HepG2 (cell line): ENCODE data around the gene CCNQ. TPM values are rescaled to one million over a fixed set of nuclear protein-coding genes. Genes with fewer than 3 reads are reported as not detected.

Source experiments
- IKZF1 ChIP-seq: fragments of 450-650 bp; IDR thresholded peaks from 2 replicates; pipeline ENCODE4 v1.7.1; 2016
- KDM5B ChIP-seq: sonication (generic); formaldehyde crosslinking; IDR thresholded peaks from 2 replicates; pipeline ENCODE4 v1.4.0; 2020; ENCODE audit warnings: missing genetic modification reagents, mild to moderate bottlenecking, borderline replicate concordance
- MXD4 ChIP-seq: IDR thresholded peaks from 2 replicates; pipeline ENCODE4 v1.6.1; 2016; ENCODE audit warnings: mild to moderate bottlenecking, missing biosample characterization, missing genetic modification reagents
- PAF1 ChIP-seq: IDR thresholded peaks from 2 replicates; pipeline ENCODE4 v1.6.1; 2016; ENCODE audit warnings: missing genetic modification reagents, missing compliant biosample characterization
- PCBP1 ChIP-seq: fragments of 200-400 bp; formaldehyde crosslinking; IDR thresholded peaks from 2 replicates; pipeline ENCODE4 v1.6.1; 2017; ENCODE audit warnings: mild to moderate bottlenecking, low read depth, low read length, borderline replicate concordance
- RAD51 ChIP-seq: fragments of 450-650 bp; IDR thresholded peaks from 2 replicates; pipeline ENCODE4 v1.6.1; 2016; ENCODE audit warnings: borderline replicate concordance
- TFDP1 ChIP-seq: IDR thresholded peaks from 2 replicates; pipeline ENCODE4 v1.6.1; 2016; ENCODE audit warnings: missing compliant biosample characterization, missing genetic modification reagents, borderline replicate concordance
- THAP11 ChIP-seq: IDR thresholded peaks from 2 replicates; pipeline ENCODE4 v1.6.1; 2016; ENCODE audit warnings: missing biosample characterization, missing genetic modification reagents
- ZNF318 ChIP-seq: sonication (generic); formaldehyde crosslinking; IDR thresholded peaks from 2 replicates; pipeline ENCODE4 v1.4.0; 2020; ENCODE audit warnings: mild to moderate bottlenecking, missing genetic modification reagents
- ZNF496 ChIP-seq: sonication (generic); formaldehyde crosslinking; IDR thresholded peaks from 2 replicates; pipeline ENCODE4 v1.8.1; 2023; ENCODE audit warnings: mild to moderate bottlenecking, moderate library complexity, missing genetic modification reagents; ENCODE audit not compliant: insufficient replicate concordance
- ZNF616 ChIP-seq: sonication (generic); formaldehyde crosslinking; IDR thresholded peaks from 2 replicates; pipeline ENCODE4 v1.5.0; 2020; ENCODE audit warnings: low read depth, mild to moderate bottlenecking, missing genetic modification reagents
- ZNF687 ChIP-seq: sonication (generic); formaldehyde crosslinking; IDR thresholded peaks from 2 replicates; pipeline ENCODE4 v1.5.1; 2020; ENCODE audit warnings: mild to moderate bottlenecking, missing genetic modification reagents, moderate library complexity
- ZNF720 ChIP-seq: sonication (generic); formaldehyde crosslinking; IDR thresholded peaks from 2 replicates; pipeline ENCODE4 v1.4.0; 2020; ENCODE audit warnings: missing genetic modification reagents
- polyA plus RNA-seq, 8 experiments: library from polyadenylated mRNA; depleted of rRNA in 3 of 8; stranded (reverse) in 7 of 8; unstranded in 1 of 8; fragments of >200 nt; fragmentation: Illumina TruSeq in 4 of 8; extraction: Trizol in 4 of 8; gene quantifications; 2 replicates each; pipeline versions ENCODE4 v1.2.1 to v1.2.3, GENCODE V29; 2011 to 2016; ENCODE audit warnings: low read depth in 4 of 8, missing spikeins in 1 of 8, mixed read lengths in 1 of 8; ENCODE audit not compliant: insufficient read depth in 1 of 8
- total RNA-seq, 5 experiments: library from RNA; depleted of rRNA; stranded (reverse); fragments of >200 nt; fragmentation: Illumina TruSeq; extraction: Trizol; gene quantifications; 2 replicates each; pipeline ENCODE4 v1.2.3, GENCODE V29; 2016; ENCODE audit warnings: low read depth in 1 of 5
- TF ChIP-seq, protein P1 (sequence below): sonication (generic); formaldehyde crosslinking; IDR thresholded peaks from 2 replicates; pipeline ENCODE4 v1.4.0; 2020; ENCODE audit warnings: mild to moderate bottlenecking, missing genetic modification reagents
- TF ChIP-seq, protein P2 (sequence below): sonication (generic); formaldehyde crosslinking; IDR thresholded peaks from 2 replicates; pipeline ENCODE4 v1.4.0; 2020; ENCODE audit warnings: missing genetic modification reagents; ENCODE audit errors: not compliant biosample characterization

The CCNQ gene
- total and polyA plus RNA-seq, 2 of the 13 experiments (the other 11 are each of a cell fraction or from before 2014, with no cell fraction given) = 15.0 to 25.5 TPM

DNA sequence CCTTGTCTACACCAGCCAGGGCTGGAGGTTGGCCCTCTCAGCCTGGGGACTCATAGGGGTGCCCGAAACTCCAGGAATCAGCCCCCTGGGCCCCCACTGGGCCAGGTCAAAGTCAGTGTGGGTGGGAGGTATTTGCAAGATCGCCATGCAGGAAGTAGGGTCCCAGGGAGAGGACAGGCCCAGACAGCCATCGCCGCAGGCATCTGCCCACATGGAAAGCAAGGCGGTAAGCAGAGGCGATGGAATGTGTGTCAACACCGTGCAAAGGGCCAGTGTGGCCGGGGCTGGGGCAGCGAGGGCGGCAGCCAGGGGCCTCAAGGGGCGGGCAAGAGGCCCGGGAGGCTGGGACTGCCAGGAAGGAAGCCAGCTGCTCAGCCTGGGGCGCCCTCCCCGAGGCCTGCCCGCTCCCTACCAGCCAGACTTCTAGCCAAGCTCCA is 28.8 kb upstream of the CCNQ start (continued):
- TF ChIP-seq, protein P1, sequence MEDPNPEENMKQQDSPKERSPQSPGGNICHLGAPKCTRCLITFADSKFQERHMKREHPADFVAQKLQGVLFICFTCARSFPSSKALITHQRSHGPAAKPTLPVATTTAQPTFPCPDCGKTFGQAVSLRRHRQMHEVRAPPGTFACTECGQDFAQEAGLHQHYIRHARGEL = no peak
- TF ChIP-seq ZNF687 (CRISPR knock-in tag) = peak; percentile 86
- no peak for TF ChIP-seq IKZF1
- TF ChIP-seq THAP11 = peak; percentile 48
- TF ChIP-seq ZNF318 = no peak
- no peak for TF ChIP-seq PCBP1
- no peak; the same call in 1 of the 2 replicates for TF ChIP-seq MXD4 (CRISPR knock-in tag)
- TF ChIP-seq, protein P2, sequence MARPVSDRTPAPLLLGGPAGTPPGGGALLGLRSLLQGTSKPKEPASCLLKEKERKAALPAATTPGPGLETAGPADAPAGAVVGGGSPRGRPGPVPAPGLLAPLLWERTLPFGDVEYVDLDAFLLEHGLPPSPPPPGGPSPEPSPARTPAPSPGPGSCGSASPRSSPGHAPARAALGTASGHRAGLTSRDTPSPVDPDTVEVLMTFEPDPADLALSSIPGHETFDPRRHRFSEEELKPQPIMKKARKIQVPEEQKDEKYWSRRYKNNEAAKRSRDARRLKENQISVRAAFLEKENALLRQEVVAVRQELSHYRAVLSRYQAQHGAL (CRISPR knock-in tag) = peak; percentile 44
- TF ChIP-seq RAD51 = no peak
- TF ChIP-seq TFDP1 (CRISPR knock-in tag) = peak; percentile 88; the same call in 1 of the 2 replicates
- no peak for TF ChIP-seq ZNF720 (CRISPR knock-in tag)
- TF ChIP-seq PAF1 (CRISPR knock-in tag) = 0 out of 2 replicates have a peak, but pooled peaks have one; percentile 60
- no peak for TF ChIP-seq KDM5B
- 0 out of 2 replicates have a peak, but pooled peaks have one; percentile 63 for TF ChIP-seq ZNF616 (CRISPR knock-in tag)
- no peak for TF ChIP-seq ZNF496
